ENCODE data around the gene LMX1B. TPM values are rescaled to one million over a fixed set of nuclear protein-coding genes. Genes with fewer than 3 reads are reported as not detected.
"Not testable (repeated sequence)": the region's sequence is repeated elsewhere in the genome, so short reads cannot be mapped to it uniquely, and the experiment has no call there.

Gene LMX1B
- total and polyA plus RNA-seq, 7 donors: 0.01 to 0.26 (median 0.08) TPM; not detected in 1

DNA sequence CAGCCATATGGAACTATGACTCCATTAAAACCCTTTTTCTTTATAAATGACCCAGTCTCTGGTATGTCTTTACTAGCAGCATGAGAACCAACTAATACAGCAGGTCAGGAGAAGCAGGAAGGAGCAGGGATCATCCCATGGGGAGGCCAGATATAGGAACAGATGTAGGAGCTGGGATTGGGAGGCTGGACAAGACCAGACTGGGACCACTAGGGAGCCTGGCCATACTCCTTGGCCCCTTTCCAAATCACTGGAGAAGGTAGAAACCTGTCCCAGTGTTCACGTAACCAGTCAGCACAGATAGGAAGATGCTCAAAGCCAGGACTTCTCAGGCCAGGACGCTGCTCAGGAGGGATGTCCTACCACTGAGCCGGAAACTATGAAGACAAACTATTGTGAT is 95.5 kb downstream of the LMX1B start:
- ATAC-seq (no peak), DNase-seq (no peak)
- Histone ChIP-seq H3K36me3 (ENCODE audit: insufficient read depth in 1 of 2, low read depth in 1 of 2) (no peaks in the 10 kb centered on the region), H3K4me1 (peaks cover 15% of the 10 kb centered on the region), H3K9me3 (no peaks in the 10 kb centered on the region), H3K4me3 (no peak overlapping the region), H3K27ac (no peak overlapping the region), H3K27me3 (ENCODE audit: insufficient read depth in 3 of 3, low read length in 2 of 3) (peaks cover 0 to 17% (median 4%) of the 10 kb centered on the region in 3 donors)
- TF ChIP-seq, protein P1, sequence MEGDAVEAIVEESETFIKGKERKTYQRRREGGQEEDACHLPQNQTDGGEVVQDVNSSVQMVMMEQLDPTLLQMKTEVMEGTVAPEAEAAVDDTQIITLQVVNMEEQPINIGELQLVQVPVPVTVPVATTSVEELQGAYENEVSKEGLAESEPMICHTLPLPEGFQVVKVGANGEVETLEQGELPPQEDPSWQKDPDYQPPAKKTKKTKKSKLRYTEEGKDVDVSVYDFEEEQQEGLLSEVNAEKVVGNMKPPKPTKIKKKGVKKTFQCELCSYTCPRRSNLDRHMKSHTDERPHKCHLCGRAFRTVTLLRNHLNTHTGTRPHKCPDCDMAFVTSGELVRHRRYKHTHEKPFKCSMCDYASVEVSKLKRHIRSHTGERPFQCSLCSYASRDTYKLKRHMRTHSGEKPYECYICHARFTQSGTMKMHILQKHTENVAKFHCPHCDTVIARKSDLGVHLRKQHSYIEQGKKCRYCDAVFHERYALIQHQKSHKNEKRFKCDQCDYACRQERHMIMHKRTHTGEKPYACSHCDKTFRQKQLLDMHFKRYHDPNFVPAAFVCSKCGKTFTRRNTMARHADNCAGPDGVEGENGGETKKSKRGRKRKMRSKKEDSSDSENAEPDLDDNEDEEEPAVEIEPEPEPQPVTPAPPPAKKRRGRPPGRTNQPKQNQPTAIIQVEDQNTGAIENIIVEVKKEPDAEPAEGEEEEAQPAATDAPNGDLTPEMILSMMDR (IDR thresholded peaks at IDR 0.05): no peak
- 84 to 89% (median 87%) methylated on average over 3 of the region's 3 CpGs for WGBS, 3 donors
- intact Hi-C loops (cut with DNase I): no loop called here

DNA sequence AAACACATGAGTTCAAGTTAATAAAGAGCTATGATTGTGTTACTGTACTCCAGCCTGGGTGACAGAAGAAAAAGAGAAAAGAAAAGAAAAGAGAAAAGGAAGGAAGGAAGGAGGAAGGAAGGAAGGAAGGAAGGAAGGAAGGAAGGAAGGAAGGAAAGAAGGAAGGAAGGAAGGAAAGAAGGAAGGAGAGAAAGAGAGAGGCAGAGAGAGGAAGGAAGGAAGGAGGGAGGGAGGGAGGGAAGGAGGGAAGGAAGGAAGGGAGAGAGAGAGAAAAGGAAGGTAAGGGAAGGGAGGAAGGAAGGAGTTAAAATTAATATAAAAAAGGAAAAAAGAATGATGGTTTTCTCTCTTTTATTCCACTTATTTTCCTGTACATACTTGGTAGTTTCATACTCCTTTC is 101.7 kb downstream of the LMX1B start:
- Histone ChIP-seq H3K4me3 (no peak overlapping the region), H3K9me3 (no peaks in the 10 kb centered on the region), H3K36me3 (ENCODE audit: insufficient read depth in 1 of 2, low read depth in 1 of 2) (no peaks in the 10 kb centered on the region), H3K27me3 (ENCODE audit: insufficient read depth in 3 of 3, low read length in 2 of 3) (peaks cover 0 to 18% (median 2%) of the 10 kb centered on the region in 3 donors), H3K27ac (no peak overlapping the region), H3K4me1 (no peaks in the 10 kb centered on the region)
- TF ChIP-seq, protein P1 (IDR thresholded peaks at IDR 0.05): no peak
- DNase-seq: no peak
- intact Hi-C loops (cut with DNase I): no loop called here
- no peak for ATAC-seq

DNA sequence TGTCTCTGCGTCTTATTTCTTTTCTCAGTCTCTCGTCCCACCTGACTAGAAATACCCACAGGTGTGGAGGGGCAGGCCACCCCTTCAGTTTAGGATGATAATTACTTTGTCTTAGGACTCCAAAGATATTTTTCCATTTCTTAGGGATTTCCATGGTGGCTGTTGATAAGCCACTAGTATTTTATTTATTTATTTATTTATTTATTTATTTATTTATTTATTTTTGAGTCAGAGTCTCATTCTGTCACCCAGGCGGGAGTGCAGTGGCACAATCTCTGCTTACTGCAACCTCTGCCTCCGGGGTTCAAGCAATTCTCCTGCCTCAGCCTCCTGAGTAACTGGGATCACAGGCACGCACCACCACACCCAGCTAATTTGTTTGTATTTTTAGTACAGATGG is 103.7 kb downstream of the LMX1B start:
- intact Hi-C loops (cut with DNase I); H3K9me3 ChIP-seq; H3K27ac ChIP-seq; ATAC-seq; H3K4me3 ChIP-seq; H3K4me1 ChIP-seq; H3K36me3 ChIP-seq (ENCODE audit: insufficient read depth in 1 of 2, low read depth in 1 of 2); DNase-seq: not testable (repeated sequence)
- 84 to 92% (median 90%) methylated on average over 5 of the region's 5 CpGs for WGBS, 3 donors
- H3K27me3 ChIP-seq (ENCODE audit: insufficient read depth in 3 of 3, low read length in 2 of 3): peaks cover 0 to 24% (median 8%) of the 10 kb centered on the region in 3 donors

DNA sequence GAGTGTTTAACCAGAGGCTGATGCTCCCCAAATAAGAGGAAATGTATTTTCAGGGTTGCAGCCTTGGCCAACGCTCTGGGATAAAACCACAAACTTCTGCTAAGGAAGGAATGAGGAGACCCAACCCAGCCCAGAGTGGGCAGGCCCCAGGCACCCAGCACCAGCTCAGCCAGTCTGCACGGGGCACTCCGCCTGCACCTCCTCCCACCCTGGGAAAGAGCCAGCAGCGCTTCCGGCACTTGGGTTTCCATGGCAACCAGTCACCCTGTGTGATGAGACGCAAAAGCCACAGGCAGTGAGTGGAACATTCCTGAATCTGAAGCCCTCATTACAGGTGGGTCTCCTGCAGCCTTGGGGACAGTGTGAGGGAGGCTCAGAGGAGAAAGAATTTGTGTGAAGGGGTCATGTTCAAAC is 105.9 kb downstream of the LMX1B start:
- Histone ChIP-seq H3K27ac (no peak overlapping the region), H3K9me3 (no peaks in the 10 kb centered on the region), H3K36me3 (ENCODE audit: insufficient read depth in 1 of 2, low read depth in 1 of 2) (no peaks in the 10 kb centered on the region), H3K4me3 (no peak overlapping the region), H3K4me1 (peaks cover 4% of the 10 kb centered on the region), H3K27me3 (ENCODE audit: insufficient read depth in 3 of 3, low read length in 2 of 3) (peaks cover 0 to 40% (median 22%) of the 10 kb centered on the region in 3 donors)
- DNase-seq (peak; percentile 73 to 83), ATAC-seq (peak; percentile 37 to 51 (median 44))
- WGBS, 3 donors: 28 to 33% (median 32%) methylated on average over 6 of the region's 6 CpGs
- TF ChIP-seq, protein P1 (IDR thresholded peaks at IDR 0.05): no peak
- intact Hi-C loops (cut with DNase I): no loop called here

DNA sequence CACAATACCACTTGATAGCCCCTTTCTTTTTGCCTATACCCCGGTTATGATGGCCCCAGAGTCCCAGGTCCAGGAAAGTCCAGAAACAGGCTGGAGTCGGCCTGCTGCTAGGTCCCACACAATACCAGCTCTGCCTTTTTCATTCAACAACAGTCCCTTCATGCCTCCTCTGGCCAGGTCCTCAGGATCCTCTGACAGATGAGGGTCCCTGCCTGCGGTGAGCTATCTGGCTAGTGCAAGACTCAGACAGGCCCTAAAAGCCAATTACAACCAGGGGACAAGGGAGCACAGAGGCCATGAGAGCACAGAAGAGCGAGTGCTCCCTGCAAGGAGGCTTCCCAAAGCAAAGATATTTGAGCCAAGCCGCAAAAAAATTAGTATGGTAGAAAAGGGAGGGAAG is 106.3 kb downstream of the LMX1B start:
- Histone ChIP-seq H3K27me3 (ENCODE audit: insufficient read depth in 3 of 3, low read length in 2 of 3) (peaks cover 0 to 44% (median 22%) of the 10 kb centered on the region in 3 donors), H3K4me1 (peaks cover 4% of the 10 kb centered on the region), H3K27ac (no peak overlapping the region), H3K9me3 (no peaks in the 10 kb centered on the region), H3K36me3 (ENCODE audit: insufficient read depth in 1 of 2, low read depth in 1 of 2) (no peaks in the 10 kb centered on the region), H3K4me3 (no peak overlapping the region)
- intact Hi-C loops (cut with DNase I): no loop called here
- 77 to 83% (median 80%) methylated on average over 5 of the region's 5 CpGs for WGBS, 3 donors
- ATAC-seq (no peak), DNase-seq (no peak)
- TF ChIP-seq, protein P1 (IDR thresholded peaks at IDR 0.05): no peak
